Activated T-cell treated with anti-CD3 and anti-CD28 coated beads for 1 hour (primary cell): ENCODE measurements around the gene AHRR.

Experiments used
- DNase-seq: peaks from one replicate; pipeline ENCODE4 v3.0.0-alpha.2; 2020; ENCODE audit warnings: low read depth

The AHRR gene

GRCh38 chr5:347712-348284 is 26.3 kb downstream of the AHRR start:
- DNase-seq, result no peak

- DNase-seq, result no peak
These were observed 27.2 kb downstream of the AHRR start for GRCh38 chr5:348726-349125.

GRCh38 chr5:350355-350754 is 28.8 kb downstream of the AHRR start:
- no peak for DNase-seq

- DNase-seq, result no peak
These were observed 29.8 kb downstream of the AHRR start for GRCh38 chr5:351084-351920.

GRCh38 chr5:351921-352245 is 30.4 kb downstream of the AHRR start:
- DNase-seq, result no peak

- no peak for DNase-seq
These were observed 31.4 kb downstream of the AHRR start for GRCh38 chr5:352639-353611.

- no peak for DNase-seq
These were observed 32.4 kb downstream of the AHRR start for GRCh38 chr5:353612-354580.

GRCh38 chr5:354581-355378 is 33.3 kb downstream of the AHRR start:
- no peak for DNase-seq

- DNase-seq, result no peak
These were observed 33.9 kb downstream of the AHRR start for GRCh38 chr5:355379-355935.

GRCh38 chr5:355958-356357 is 34.4 kb downstream of the AHRR start:
- no peak for DNase-seq

GRCh38 chr5:359301-359897 is 37.9 kb downstream of the AHRR start:
- DNase-seq, result no peak

- DNase-seq, result no peak
These were observed 38.9 kb downstream of the AHRR start for GRCh38 chr5:360257-361027.

GRCh38 chr5:362189-362588 is 40.7 kb downstream of the AHRR start:
- no peak for DNase-seq

- no peak for DNase-seq
These were observed 41.7 kb downstream of the AHRR start for GRCh38 chr5:362978-363765.

GRCh38 chr5:364497-364896 is 43.0 kb downstream of the AHRR start:
- no peak for DNase-seq

GRCh38 chr5:366541-367357 is 45.2 kb downstream of the AHRR start:
- no peak for DNase-seq

- no peak for DNase-seq
These were observed 46.0 kb downstream of the AHRR start for GRCh38 chr5:367358-368130.
